Activated CD8-positive, alpha-beta memory T cell treated with anti-CD3 and anti-CD28 coated beads for 4 hours (primary cell): Measurements from ENCODE around the gene ADAT3.
A peak's percentile ranks its signal among the peaks of the same experiment; 100 is the strongest.

Experiments
- DNase-seq, 2 donors: peaks; one replicate each; pipeline ENCODE4 v3.0.0-alpha.2; 2020; ENCODE audit warnings: low read depth in 2 of 2

The ADAT3 gene

DNA sequence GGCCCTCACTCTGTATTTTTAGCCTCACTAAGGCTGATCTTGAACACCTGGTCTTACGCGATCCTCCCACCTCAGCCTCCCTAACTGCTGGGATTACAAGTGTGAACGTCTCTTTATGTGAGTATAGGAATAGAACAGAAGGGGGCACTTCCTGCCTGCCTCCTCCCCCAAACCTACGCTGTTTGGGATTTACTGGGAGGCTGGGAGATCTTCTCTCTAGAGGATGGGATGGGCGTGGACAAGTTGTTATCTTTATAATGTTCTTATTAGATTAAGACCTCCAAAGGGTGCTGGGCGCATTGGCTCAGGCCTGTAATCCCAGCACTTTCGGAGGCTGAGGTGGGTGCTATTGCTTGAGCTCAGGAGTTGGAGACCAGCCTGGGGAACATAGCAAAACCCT, 32.9 kb downstream of the ADAT3 start:
- no peak for DNase-seq

DNA sequence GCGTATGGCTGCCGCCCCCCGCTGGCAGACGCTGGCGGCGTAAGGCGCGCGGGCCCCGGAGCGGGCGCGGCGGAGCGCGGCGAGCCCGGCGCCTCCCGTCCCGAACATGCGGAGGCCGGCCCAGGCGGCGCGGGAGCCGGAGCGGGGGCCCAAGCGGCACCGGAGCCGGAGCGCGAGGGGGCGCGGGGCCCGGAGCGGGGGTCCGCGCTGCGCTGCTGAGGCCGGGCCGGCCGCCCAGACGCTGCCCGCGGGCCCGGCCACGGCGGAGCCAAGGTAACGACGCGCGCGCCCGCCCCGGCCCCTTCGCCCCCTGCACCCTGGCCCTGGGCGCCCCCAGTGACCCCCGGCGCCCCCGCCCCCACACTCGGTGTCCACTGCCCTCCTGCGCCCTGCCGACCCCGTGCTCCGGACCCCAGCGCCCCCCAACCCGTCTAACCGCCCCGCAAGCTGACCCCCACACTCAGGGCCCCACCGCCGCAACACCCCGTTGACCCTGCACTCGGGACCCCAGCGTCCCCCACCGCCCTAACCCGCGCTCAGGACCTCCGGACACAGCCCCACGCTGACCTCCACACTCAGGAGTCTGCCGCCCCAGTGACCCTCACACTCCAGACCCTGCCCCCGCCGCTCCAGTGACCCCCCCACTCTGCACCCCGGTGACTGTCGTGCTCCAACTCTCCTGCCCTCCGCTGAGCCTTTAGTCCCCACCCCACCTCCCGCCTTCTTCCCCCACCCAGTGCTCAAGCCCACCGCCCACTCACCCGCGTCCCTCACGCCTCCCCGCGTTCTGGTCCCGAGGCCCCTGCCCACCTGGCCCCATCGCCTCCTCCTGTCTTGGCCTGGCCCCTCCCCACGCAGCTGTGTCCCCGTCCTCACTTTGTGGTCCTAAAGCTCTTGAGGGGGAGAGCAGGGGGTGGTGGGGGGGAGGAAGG, 36.2 kb downstream of the ADAT3 start, which contains the start of gene CSNK1G2:
TSS of gene CSNK1G2 (plus strand) at position 27 of the 932 bp plus-strand sequence. CDS start 28,601 bp downstream, outside the sequence.
- peak in 1 of 2 donors; percentile 25 for DNase-seq

DNA sequence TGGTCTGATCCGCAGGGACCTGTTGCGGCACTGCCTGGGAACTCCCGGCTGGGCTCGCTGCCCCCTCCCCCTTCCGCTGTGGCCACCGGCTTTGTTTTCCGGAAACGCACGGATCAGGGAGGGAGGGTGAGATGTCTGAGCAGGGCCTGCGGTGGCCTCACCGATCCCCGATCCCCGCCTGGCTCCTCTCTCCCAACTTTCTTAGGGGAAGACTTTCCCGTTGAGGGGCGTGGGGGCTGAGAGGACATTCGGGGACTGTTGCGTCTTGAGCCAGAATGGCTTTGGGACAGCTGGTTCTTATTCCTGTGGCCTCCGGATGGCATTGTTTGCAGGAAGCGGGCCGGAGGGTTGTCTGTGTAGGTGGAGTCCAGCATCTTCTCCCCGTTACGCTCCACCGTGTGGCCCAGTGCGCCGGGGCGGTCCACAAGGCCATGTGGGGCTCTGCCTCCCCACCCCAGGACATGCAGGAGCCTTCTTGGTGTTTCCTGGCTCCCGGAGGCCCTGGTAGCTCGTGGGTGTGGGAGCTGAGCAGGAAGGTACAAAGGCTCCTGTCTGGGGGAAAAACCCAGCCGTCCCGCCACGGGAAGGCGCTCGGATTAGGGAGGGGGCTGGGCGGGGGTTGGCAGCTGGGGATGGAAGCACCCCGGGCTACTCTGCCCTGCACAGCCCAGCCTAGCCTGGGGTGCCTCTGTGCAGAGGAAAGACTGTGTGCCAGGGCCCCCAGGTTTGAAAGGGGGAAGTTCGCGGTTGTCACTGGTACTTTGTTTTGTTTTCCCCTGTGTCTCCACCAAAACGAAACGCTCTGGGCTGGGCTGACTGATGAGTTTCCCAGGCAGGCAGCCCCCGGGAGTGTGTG, 37.1 kb downstream of the ADAT3 start:
- DNase-seq, result peak; percentile 45 to 62

DNA sequence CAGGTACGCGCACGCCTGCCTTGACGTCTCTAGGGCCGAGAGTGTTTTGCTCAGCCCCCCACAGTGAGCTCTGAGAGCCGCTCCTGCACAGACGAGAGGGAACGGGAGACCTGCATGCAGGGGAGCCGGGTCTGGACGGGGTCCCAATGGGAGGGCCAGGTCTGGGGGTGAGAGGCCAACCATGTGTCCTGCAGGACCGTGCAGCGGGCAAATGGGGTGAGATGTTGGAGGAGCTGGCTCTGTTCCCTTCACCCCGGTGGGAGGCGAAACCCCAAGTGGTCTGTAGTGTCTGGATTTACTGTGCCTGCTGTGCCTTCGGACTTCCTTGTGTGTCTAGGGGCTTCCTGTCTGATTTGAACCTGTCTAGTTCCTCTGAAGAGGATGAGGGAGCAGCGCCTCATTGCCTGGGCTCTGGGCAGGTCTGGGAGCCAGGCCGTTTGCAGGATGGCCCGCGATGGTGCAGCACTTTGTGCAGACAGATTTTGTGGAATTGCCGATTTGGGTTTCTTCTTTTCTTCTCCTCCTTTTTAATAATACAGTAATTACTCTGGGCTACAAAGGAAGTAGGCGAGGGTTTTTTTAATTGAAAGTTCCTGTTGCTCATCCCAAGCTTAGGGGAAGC, 37.8 kb downstream of the ADAT3 start:
- no peak for DNase-seq

DNA sequence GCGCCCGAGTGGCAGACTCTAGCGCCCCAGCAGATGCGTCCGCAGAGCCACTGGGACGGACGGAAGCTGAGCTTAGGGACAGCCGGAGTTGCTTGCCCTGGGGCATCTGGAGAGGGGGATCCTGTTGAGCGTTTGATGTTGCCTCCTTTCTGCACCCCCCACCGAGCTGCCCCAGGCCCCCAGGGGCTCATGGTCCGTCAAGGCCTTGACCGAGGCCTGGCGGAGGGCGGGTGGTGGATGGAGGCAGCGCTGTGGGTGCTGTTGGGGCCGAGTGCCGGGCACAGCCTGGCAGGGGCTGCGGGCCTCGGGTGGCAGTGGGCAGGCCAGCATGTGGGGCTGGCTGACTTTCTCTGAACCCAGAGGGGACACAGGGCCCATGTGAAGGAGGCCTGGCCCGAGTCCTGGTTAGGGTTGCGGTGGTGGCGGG, 38.5 kb downstream of the ADAT3 start:
- no peak for DNase-seq

DNA sequence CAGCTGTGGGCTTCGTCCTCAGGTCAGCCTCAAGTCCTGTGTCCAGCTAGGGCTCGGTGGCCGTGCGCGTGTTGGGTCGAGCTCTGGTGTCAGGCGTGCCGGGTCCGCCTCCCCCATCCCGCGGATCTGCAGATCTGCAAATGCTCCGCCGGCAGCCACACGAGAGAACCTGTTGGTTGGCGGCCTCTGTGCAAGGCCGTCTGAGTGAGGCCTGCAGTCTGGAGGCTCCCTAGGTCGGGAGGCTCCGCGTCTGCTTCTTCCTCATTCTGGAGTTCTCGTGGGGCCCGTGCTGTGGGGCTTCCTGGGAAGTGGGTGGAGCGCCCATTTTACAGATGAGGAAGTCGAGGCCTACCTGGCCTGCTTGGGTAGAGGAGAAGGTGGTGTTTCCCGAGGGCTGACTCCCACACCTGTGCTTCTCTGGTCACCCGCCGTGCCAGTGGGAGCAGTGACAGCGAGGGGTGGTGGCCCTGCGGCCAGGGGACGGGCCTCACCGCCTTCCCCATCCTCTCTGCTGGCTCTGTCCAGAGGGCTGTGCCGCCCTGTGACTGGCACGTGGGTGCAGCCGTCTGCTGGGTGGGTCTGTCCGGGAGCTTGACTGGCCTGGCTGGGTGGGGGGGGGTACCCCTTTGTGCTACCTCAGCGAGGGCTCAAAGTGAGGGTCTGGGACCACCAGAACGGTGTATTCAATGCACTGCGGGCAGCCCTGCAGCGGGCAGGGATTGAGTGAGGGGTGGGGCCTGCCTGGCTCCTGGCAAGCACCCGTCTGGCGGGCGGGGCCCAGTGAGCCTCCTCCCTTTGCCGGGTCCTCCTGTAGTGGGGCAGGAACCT, 39.1 kb downstream of the ADAT3 start:
- no peak for DNase-seq

DNA sequence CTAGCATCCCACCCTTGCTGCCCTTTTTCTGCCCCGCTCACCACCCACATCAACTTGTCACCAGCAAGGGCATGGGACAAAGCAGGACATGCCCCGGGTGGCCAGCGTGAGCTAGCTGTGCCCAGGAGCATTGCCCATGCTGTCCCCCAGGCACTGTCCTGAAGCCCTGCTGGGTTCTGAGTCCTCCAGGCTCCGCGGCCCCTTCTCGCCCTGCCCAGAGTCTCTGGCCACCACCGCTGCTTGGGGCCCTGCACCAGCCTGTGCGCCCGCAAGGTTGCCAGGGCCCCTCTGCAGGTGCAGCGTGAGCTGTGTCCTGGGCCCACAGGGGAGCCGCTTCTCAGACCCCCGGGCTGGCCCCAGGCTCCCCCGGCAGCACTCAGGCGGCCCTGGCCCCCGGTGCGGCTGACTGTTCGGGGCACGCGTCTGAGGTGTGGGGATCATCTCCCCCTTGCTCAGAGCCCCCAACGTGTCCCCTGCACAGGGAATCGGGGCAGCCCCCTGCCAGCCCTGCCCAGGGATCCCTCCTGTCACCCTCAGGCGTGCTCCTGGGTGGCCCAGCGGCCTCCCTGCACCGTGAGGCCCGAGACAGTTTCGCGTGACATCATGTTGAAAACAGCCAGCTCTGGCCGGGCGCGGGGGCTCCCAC, 39.8 kb downstream of the ADAT3 start:
- no peak for DNase-seq

DNA sequence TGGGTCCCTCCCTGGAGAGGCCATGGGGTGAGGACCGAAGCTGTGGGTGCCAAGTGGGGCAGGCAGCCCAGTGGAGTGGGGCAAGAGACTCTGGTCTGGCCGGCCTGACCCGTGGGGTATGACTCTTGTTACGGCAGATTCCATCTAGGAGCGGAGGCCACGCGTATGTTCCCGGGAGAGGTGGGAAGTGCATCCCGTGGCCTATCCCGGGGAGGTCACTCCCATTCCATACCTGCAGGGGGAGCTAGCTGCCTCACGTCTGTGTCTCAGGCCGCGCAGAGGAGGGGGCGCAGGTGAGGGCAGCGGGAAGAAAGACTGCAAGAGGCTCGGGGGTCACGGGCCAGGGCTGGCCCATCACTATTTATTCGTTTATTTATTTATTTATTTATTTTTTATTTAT, 40.7 kb downstream of the ADAT3 start:
- no peak for DNase-seq

DNA sequence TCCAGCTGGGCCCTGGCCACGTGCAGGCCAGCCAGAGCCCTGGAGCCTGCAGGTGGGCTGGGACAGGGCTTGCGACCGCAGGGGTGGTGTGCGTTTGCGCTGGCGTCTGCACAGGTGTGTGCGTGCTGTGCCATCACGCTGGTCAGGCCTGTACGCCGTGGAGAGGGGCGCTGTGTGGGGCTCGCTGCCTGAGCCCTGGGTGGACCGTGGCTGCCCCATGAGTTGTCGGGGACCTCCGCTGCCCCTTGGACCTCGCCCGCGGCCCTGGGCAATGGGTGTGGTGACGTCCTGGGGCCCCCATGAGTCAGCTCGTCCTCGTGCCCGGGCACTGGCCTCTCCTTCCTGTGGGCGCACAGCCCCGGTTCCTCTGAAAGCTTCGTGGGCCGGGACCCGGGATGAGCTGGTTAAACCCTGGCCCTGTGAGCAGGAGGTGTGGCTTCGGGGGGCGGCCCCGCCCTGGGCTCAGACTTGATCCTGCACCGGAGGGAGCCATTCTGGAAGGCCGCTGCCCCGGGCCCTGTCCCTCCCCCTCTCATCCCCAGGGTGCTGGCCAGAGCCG, 42.5 kb downstream of the ADAT3 start:
- no peak for DNase-seq

DNA sequence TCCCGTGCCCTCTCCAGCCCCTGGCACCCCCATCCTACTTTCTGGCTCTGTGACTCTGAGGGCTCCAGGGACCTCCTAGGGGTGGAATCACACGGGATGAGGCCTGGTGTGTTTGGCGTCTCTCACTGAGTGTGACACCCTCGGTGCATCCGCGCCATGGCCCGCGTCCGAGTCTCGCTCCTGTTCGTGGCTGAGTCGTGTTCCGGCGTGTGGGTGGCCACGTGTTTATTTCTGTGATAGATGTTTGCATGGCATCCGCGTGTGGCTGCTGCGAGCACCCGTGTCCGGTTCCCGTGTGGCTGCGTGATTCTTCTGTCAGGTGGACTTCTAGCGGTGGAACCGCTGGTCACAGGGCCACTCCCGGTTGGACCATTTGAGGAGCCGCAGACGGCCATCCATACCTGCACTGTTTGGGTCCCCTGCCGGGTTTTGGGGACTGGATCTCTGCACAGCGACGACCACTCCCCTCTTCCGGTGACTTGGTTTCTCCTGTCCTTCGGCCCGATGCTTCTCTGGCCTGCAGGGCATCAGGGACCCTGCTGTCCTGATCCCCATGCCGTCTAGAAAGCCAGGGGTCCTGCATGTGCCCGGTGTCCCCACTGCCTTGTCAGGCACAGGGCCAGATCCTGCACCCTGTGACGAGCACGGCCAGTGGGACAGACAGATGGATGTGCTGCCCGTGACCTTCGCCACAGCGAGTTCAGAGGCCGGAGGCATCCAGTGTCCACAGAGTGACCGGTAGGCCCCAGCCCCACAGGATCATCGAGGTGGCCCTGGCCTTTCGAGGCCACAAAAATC, 44.3 kb downstream of the ADAT3 start:
- DNase-seq, result no peak

DNA sequence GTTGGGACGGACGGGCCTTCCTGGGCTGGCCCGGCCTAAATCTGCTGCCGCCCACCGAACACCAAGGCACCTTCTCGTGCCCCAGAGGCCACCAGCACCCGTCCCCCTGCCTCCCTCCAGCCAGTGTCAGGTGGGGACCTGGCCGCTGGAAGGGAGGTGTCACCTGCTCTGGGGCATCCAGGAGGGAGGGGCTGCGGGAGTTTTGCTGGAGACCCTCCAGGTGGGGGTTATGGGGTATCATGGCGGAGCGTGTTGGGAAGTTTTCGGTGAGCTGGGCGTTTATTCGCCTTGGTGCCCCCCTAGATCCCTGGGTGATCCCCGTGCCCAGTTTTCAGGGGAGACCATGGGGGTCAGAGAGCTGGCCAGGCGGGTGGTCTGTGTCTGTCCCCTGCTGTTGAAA, 45.4 kb downstream of the ADAT3 start:
- no peak for DNase-seq

DNA sequence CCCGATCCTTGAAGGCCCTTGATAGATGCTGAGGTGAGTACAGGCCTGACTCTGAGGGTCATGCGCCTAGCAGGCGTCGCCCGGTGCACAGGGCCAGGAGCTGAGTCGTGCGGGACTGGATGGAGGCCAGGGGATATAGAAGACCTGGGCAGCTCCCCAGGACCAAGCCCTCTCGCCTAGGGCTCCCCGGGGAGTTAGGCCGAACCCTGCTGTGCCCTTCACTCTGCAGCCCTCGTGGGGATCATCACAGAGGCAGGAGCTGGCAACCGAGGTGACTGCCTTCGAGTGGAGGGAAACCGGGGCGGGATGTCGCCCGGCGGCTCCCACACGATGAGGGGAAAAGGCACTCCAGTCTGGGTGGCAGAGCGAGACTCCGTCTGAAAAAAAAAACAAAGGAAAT, 47.4 kb downstream of the ADAT3 start:
- no peak for DNase-seq

DNA sequence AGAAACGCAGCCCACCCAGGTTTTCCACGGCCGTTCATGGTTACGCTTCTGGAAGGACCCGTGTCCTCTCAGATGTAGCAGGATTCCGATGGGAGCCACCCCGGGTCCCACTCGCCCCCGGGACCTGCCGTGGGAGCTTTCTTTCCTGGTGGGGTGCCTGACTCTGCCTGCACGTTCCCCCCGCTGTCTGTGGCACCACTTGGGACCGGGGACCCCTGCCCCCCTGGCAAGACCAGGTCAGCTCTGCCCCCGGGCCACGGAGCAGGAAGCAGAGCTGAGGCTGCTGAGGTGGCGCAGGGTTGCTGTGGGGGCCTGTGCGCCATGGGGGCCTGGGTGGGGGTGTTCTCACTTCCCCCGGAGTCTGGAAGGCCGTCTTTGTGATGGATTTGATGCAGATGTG, 47.8 kb downstream of the ADAT3 start:
- no peak for DNase-seq

DNA sequence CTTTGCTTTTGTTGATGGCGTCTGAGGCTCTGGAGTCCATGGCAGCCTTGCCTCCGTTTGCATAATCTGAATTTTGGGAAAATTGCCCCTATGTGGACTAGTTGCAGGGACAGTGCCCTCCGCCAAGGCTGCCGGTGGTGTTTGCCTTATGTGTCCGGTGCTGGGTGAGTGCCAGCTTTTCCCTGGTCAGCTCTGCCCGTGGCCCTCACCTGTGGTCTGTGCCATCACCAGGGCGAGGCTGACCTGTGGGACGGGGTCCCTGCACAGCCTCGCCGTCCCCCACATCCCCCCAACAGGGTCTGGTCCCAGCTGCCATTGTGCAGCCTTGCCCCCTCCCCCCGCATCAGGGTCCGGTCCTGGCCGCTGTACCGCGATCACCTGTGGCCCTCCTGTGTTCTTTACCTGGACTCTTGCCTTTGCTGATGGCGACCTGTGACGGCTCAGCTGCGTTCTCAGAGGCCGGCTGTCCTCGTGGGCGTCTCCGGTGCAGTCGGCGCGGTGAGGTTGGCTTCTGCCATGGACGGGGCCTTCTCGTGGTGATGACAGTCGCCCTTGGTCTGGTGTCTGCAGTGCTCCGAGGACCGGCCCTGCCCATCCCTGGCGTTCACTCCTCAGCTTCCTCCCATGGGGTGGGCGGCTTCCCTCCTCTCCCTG, 48.4 kb downstream of the ADAT3 start:
- DNase-seq, result no peak

DNA sequence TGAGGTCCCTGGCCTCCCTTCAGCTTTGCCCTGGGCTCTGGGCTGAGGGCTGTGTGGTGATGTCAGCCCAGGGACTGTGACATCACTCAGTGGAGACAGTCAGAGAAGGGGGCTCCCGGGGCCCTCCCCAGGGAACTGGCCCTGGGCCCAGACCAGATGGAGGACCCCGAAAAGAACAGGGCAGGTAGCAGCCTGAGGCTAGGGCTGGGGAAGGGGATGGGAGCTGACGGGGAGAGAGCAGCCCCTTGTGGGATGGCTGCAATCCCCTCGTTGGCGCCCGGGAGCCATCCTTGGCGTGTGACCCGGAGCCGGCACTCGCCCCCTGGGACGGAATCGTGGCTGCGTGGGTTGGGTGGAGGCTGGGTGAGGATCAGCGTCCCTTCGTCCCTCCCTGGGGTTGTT, 49.3 kb downstream of the ADAT3 start:
- DNase-seq, result no peak

DNA sequence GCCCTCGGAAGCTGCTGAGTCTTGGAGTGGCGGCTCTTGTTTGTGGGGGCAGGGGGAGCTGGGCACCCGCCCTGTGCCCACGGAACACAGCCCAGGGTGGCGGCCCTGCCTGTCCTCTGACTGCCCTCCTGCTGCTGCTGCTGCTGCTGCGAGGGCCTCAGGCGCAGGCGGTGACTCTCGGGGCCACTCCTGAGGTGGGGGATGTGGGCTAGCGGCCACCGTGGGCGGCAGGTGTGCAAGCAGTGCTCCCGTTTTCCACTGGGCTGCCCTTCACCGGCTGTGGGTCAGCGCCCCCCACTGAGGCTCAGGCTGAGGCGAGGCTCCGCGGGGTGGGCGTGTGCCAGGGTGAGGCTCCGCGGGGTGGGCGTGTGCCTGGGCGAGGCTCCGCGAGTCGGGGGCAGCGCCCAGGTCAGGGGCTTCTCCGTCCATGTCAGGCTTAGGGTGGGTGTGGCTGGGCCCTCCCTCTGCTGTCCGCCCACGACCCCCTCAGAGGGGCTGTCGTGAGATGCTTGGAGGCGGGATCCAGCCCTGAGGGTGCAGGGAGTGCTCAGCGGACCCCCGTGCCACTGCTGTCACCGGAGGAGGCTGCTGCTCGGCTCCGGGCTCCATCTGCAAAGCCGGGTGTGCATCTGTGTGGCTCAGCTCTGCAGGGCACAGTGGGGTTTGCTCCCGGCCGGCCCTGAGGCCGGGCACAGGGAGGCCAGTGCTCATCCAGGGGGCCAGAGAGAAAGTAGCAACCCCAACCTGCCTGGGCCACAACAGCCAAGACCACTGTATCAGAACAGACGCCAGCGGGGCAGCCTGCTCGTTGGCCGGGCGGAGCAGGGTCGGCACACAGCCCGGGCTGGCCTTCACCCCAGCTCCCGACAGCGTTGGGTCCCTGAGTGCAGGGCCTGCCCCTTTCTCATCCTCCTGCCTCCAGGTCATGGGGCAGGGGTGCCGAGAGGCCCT, 50.2 kb downstream of the ADAT3 start:
- DNase-seq, result no peak

DNA sequence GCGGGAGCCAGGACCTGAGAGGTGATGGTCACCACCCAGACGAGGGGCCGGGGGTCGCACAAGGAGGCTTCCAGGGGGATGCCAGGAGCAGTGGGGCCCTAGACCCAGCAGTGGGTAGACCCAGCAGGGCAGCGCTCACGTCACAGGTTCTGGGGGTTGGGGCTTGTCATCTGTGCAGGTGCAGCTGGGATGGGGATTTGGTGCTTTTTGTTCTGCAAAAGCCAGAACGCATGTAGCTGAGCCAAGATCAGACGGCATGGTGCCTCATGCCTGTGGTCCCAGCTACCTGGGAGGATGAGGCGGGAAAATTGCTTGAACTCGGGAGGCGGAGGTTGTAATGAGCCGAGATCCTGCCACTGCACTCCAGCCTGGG, 50.9 kb downstream of the ADAT3 start:
- DNase-seq, result no peak
